Body of pancreas (tissue), 4 donors: ENCODE data around the gene IGF2BP3. TPM values are rescaled to one million over a fixed set of nuclear protein-coding genes. Genes with fewer than 3 reads are reported as not detected.

Experiments used
- ATAC-seq: fragments of 150-250 bp; one replicate; pipeline ENCODE4 v1.9.1; 2016
- DNase-seq, 4 donors: peaks; one replicate each; pipeline ENCODE4 v3.0.0-alpha.2; 2019
- H3K27ac ChIP-seq, 4 donors: fragments of 200-600 bp; sonication (generic); 1 replicate in 3 of 4; 2 replicates in 1 of 4; pipeline versions ENCODE4 v1.5.1 to v1.6.1; 2016 to 2019; ENCODE audit warnings: mild to moderate bottlenecking in 1 of 4, mixed read lengths in 1 of 4, moderate library complexity in 1 of 4
- H3K27me3 ChIP-seq, 2 donors: fragments of 200-600 bp; sonication (generic); one replicate each; pipeline ENCODE4 v1.6.0; 2016; ENCODE audit warnings: mild to moderate bottlenecking in 1 of 2
- H3K36me3 ChIP-seq, 2 donors: fragments of 200-600 bp; sonication (generic); replicated peaks in 1 of 2; 2 replicates each; pipeline ENCODE4 v1.5.1; 2016; ENCODE audit warnings: low read depth in 2 of 2; ENCODE audit not compliant: insufficient read depth in 1 of 2
- H3K4me1 ChIP-seq: fragments of 200-600 bp; sonication (generic); one replicate; pipeline ENCODE4 v1.6.0; 2016
- H3K4me3 ChIP-seq, 2 donors: fragments of 200-600 bp; sonication (generic); 1 replicate in 1 of 2; 2 replicates in 1 of 2; pipeline ENCODE4 v1.5.1; 2016 to 2019
- H3K9me3 ChIP-seq, 3 donors: fragments of 200-600 bp; sonication (generic); 1 replicate in 2 of 3; 2 replicates in 1 of 3; pipeline ENCODE4 v1.5.1; 2016
- CTCF ChIP-seq, 7 experiments: fragments of 450-650 bp in 4 of 7; fragments of 200-600 bp in 3 of 7; sonication (generic) in 3 of 7; IDR thresholded peaks; one replicate each; pipeline ENCODE4 v1.5.1; 2016 to 2019; ENCODE audit warnings: antibody characterized with exemption in 7 of 7
- POLR2A ChIP-seq, 3 donors: fragments of 450-650 bp; IDR thresholded peaks; one replicate each; pipeline ENCODE4 v1.6.1; 2016; ENCODE audit warnings: antibody characterized with exemption in 3 of 3, mild to moderate bottlenecking in 2 of 3
- WGBS, 2 donors: methylation state at CpG; one replicate each; pipeline ENCODE4 v1.1.5; 2017; 5-methylcytosine and 5-hydroxymethylcytosine counted together
- intact Hi-C: fragments of 100-400 bp; cut with DNase I; formaldehyde crosslinking; loops from one replicate; pipeline ENCODE4 v1.15.1; 2023
- total RNA-seq, 2 donors: library from RNA; depleted of rRNA; stranded (reverse); fragments of >200 nt; gene quantifications; one replicate each; pipeline ENCODE4 v1.1.0, GENCODE V29; 2016

IGF2BP3 gene
- total RNA-seq, 2 donors from 2014 or later: 0.33 to 1.3 TPM

GRCh38 chr7:23335136-23335535, 135.2 kb downstream of the IGF2BP3 start:
- peaks cover 0 to 10% of the 10 kb centered on the region in 2 donors for H3K27me3 ChIP-seq
- WGBS, 2 donors: 30 to 35% methylated on average over 2 of the region's 2 CpGs
- no peak for ATAC-seq
- peaks cover 40% of the 10 kb centered on the region for H3K4me1 ChIP-seq
- intact Hi-C loops: no loop called here
- H3K9me3 ChIP-seq: no peaks in the 10 kb centered on the region
- H3K4me3 ChIP-seq: no peak overlapping the region
- H3K27ac ChIP-seq: no peak overlapping the region
- TF ChIP-seq POLR2A (IDR thresholded peaks at IDR 0.05): no peak
- no peak for TF ChIP-seq CTCF (IDR thresholded peaks at IDR 0.05)
- no peak for DNase-seq
- no peaks in the 10 kb centered on the region for H3K36me3 ChIP-seq

- DNase-seq (peak; percentile 50 to 61 (median 56)), ATAC-seq (peak; percentile 78)
- peaks cover 0 to 4% of the 10 kb centered on the region in 2 donors for H3K27me3 ChIP-seq
- no peaks in the 10 kb centered on the region for H3K36me3 ChIP-seq
- H3K9me3 ChIP-seq: no peaks in the 10 kb centered on the region
- TF ChIP-seq POLR2A (IDR thresholded peaks at IDR 0.05) (no peak), CTCF (IDR thresholded peaks at IDR 0.05) (no peak)
- WGBS, 2 donors: 12 to 15% methylated on average over 5 of the region's 5 CpGs
- H3K4me3 ChIP-seq: no peak overlapping the region
- peaks cover 40% of the 10 kb centered on the region for H3K4me1 ChIP-seq
- H3K27ac ChIP-seq: peak overlapping the region in 3 of 4 donors; percentile 13 to 41 (median 32)
- intact Hi-C loops: no loop called here
Observed at GRCh38 chr7:23334482-23335056, 135.7 kb downstream of the IGF2BP3 start.

GRCh38 chr7:23333671-23334246, 136.5 kb downstream of the IGF2BP3 start:
- intact Hi-C loops: no loop called here
- ATAC-seq (no peak), DNase-seq (peak in 1 of 4 donors; percentile 13)
- Histone ChIP-seq H3K36me3 (no peaks in the 10 kb centered on the region), H3K4me3 (no peak overlapping the region), H3K4me1 (peaks cover 40% of the 10 kb centered on the region), H3K9me3 (no peaks in the 10 kb centered on the region), H3K27ac (peak overlapping the region in 2 of 4 donors; percentile 32 to 47), H3K27me3 (peaks cover 0 to 3% of the 10 kb centered on the region in 2 donors)
- 70 to 77% methylated on average over 9 of the region's 9 CpGs for WGBS, 2 donors
- TF ChIP-seq POLR2A (IDR thresholded peaks at IDR 0.05): no peak
- TF ChIP-seq CTCF (IDR thresholded peaks at IDR 0.05): no peak

- no peak for TF ChIP-seq POLR2A (IDR thresholded peaks at IDR 0.05)
- no peak for TF ChIP-seq CTCF (IDR thresholded peaks at IDR 0.05)
- 7 to 11% methylated on average over 4 of the region's 4 CpGs for WGBS, 2 donors
- peak; percentile 49 for ATAC-seq
Observed at GRCh38 chr7:23332910-23333612, 137.2 kb downstream of the IGF2BP3 start.

More at GRCh38 chr7:23332910-23333612, 137.2 kb downstream of the IGF2BP3 start:
- Histone ChIP-seq H3K4me3 (no peak overlapping the region), H3K27ac (peak overlapping the region in 2 of 4 donors; percentile 47 to 48), H3K36me3 (no peaks in the 10 kb centered on the region), H3K4me1 (peaks cover 40% of the 10 kb centered on the region), H3K27me3 (peaks cover 0 to 3% of the 10 kb centered on the region in 2 donors), H3K9me3 (no peaks in the 10 kb centered on the region)
- DNase-seq: peak in 3 of 4 donors; percentile 23 to 31 (median 27)
- intact Hi-C loops: no loop called here
